GM12891 (cell line): ENCODE data around the gene NEURL2.

Source experiments
- DNase-seq: peaks from one replicate; pipeline ENCODE4 v3.0.0; 2011; ENCODE audit warnings: low spot score; ENCODE audit not compliant: insufficient read length
- FAIRE-seq: peaks from 2 replicates; lab custom pipeline; 2011; peaks lifted over from hg19 to GRCh38; lab: Jason Lieb, UNC
- PAX5 ChIP-seq: IDR thresholded peaks from 2 replicates; pipeline ENCODE4 v1.6.1; 2011; ENCODE audit warnings: low read length, moderate library complexity, mild to moderate bottlenecking; ENCODE audit not compliant: insufficient read depth, severe bottlenecking
- POLR2A ChIP-seq: IDR thresholded peaks from 2 replicates; pipeline ENCODE4 v1.6.1; 2011; ENCODE audit warnings: low read depth, low read length, control low read depth
- POLR2AphosphoS5 ChIP-seq: IDR thresholded peaks from 2 replicates; pipeline ENCODE4 v1.6.1; 2011; ENCODE audit warnings: low read depth, low read length, control low read depth
- POU2F2 ChIP-seq: IDR thresholded peaks from 2 replicates; pipeline ENCODE4 v1.6.1; 2011; ENCODE audit warnings: low read depth, mild to moderate bottlenecking, control low read depth, low read length, moderate library complexity
- SPI1 ChIP-seq: IDR thresholded peaks from 2 replicates; pipeline ENCODE4 v1.6.1; 2011; ENCODE audit warnings: low read depth, low read length, control low read depth
- TAF1 ChIP-seq: IDR thresholded peaks from 2 replicates; pipeline ENCODE4 v1.6.1; 2011; ENCODE audit warnings: low read depth, low read length, control low read depth

The NEURL2 gene

GRCh38 chr20:45920462-45921336 lies 29.7 kb upstream of the NEURL2 start:
- no peak for DNase-seq
- TF ChIP-seq TAF1: no peak
- TF ChIP-seq POLR2A: no peak
- TF ChIP-seq POLR2AphosphoS5: no peak
- no peak for TF ChIP-seq SPI1
- no peak for TF ChIP-seq PAX5
- no peak for TF ChIP-seq POU2F2
- FAIRE-seq: no peak

GRCh38 chr20:45919542-45920399 lies 28.8 kb upstream of the NEURL2 start:
- TF ChIP-seq POLR2A (no peak), PAX5 (no peak), SPI1 (no peak), POLR2AphosphoS5 (no peak), POU2F2 (no peak), TAF1 (no peak)
- FAIRE-seq (no peak), DNase-seq (no peak)

GRCh38 chr20:45918779-45919537 lies 27.9 kb upstream of the NEURL2 start:
- FAIRE-seq (no peak), DNase-seq (no peak)
- TF ChIP-seq POLR2AphosphoS5 (no peak), SPI1 (no peak), POLR2A (no peak), PAX5 (no peak), POU2F2 (no peak), TAF1 (no peak)

GRCh38 chr20:45918182-45918737 lies 27.3 kb upstream of the NEURL2 start:
- DNase-seq: no peak
- FAIRE-seq: no peak
- no peak for TF ChIP-seq PAX5
- no peak for TF ChIP-seq POLR2A
- no peak for TF ChIP-seq POU2F2
- TF ChIP-seq TAF1: no peak
- no peak for TF ChIP-seq SPI1
- no peak for TF ChIP-seq POLR2AphosphoS5

- DNase-seq: no peak
- FAIRE-seq: no peak
- TF ChIP-seq TAF1 (no peak), PAX5 (no peak), SPI1 (no peak)
Measured at GRCh38 chr20:45917790-45918141, 26.8 kb upstream of the NEURL2 start.

- FAIRE-seq (no peak), DNase-seq (no peak)
- TF ChIP-seq TAF1 (no peak), POLR2A (no peak), POU2F2 (no peak), POLR2AphosphoS5 (no peak), PAX5 (no peak), SPI1 (no peak)
Measured at GRCh38 chr20:45913116-45913515, 22.1 kb upstream of the NEURL2 start.

- TF ChIP-seq POU2F2 (no peak), POLR2AphosphoS5 (no peak), POLR2A (no peak), TAF1 (no peak), SPI1 (no peak), PAX5 (no peak)
- no peak for FAIRE-seq
- DNase-seq: no peak
Measured at GRCh38 chr20:45912344-45912682, 21.3 kb upstream of the NEURL2 start.

- DNase-seq (no peak), FAIRE-seq (no peak)
- TF ChIP-seq PAX5 (no peak), POU2F2 (no peak), POLR2A (no peak), TAF1 (no peak), POLR2AphosphoS5 (no peak), SPI1 (no peak)
Measured at GRCh38 chr20:45911486-45912343, 20.7 kb upstream of the NEURL2 start, which contains the start of gene PLTP. Gene PLTP, minus strand, starts transcription at chr20:45912155. Its CDS starts 703 bp downstream, at chr20:45911452.
